Aorta (tissue), 5 donors: ENCODE measurements around the gene ARHGAP11A. TPM values are rescaled to one million over a fixed set of nuclear protein-coding genes. Genes with fewer than 3 reads are reported as not detected.
"Not testable (repeated sequence)": the region's sequence is repeated elsewhere in the genome, so short reads cannot be mapped to it uniquely, and the experiment has no call there.

Experiments
- ATAC-seq: fragments of 200-7000 bp; cut with Tn5 transposase; one replicate; pipeline ENCODE4 v1.9.1; 2022; ENCODE audit warnings: moderate library complexity; ENCODE audit not compliant: low FRiP score
- DNase-seq, 2 donors: peaks; one replicate each; pipeline ENCODE4 v3.0.0-alpha.2; 2020
- H3K27ac ChIP-seq, 2 donors: one replicate each; pipeline ENCODE4 v1.5.1; 2013; ENCODE audit warnings: low read length in 2 of 2, mild to moderate bottlenecking in 2 of 2, moderate library complexity in 2 of 2, control low read depth in 1 of 2, inconsistent platforms in 1 of 2, low read depth in 1 of 2
- H3K27me3 ChIP-seq, 2 donors: one replicate each; pipeline ENCODE4 v1.6.1; 2013; ENCODE audit warnings: control low read depth in 1 of 2, low read length in 1 of 2, mild to moderate bottlenecking in 1 of 2, moderate library complexity in 1 of 2; ENCODE audit not compliant: insufficient read depth in 2 of 2, control insufficient read depth in 1 of 2
- H3K36me3 ChIP-seq, 2 donors: one replicate each; pipeline ENCODE4 v1.6.1; 2013; ENCODE audit warnings: control low read depth in 1 of 2, low read length in 1 of 2, mild to moderate bottlenecking in 1 of 2; ENCODE audit not compliant: insufficient read depth in 2 of 2, control insufficient read depth in 1 of 2
- H3K4me1 ChIP-seq, 2 donors: one replicate each; pipeline ENCODE4 v1.6.1; 2013; ENCODE audit warnings: low read length in 2 of 2, control low read depth in 1 of 2, mild to moderate bottlenecking in 1 of 2, moderate library complexity in 1 of 2; ENCODE audit not compliant: insufficient read depth in 2 of 2, control insufficient read depth in 1 of 2
- H3K4me3 ChIP-seq, 2 donors: one replicate each; pipeline ENCODE4 v1.5.1; 2013; ENCODE audit warnings: low read length in 2 of 2, control low read depth in 1 of 2, mild to moderate bottlenecking in 1 of 2
- H3K9me3 ChIP-seq: one replicate; pipeline ENCODE4 v1.6.1; 2013; ENCODE audit warnings: mild to moderate bottlenecking, low read length; ENCODE audit not compliant: control insufficient read depth
- WGBS, 2 donors: extraction: QIAGEN DNeasy Blood & Tissue Kit; methylation state at CpG; one replicate each; pipeline ENCODE4 v1.1.7; 2013; 5-methylcytosine and 5-hydroxymethylcytosine counted together
- intact Hi-C, 2 donors: fragments of 100-400 bp; cut with DNase I; formaldehyde crosslinking; loops; one replicate each; pipeline versions ENCODE4 v1.14.2 to v1.15.0; 2022
- long read RNA-seq, 2 donors: library from polyadenylated mRNA; unstranded; transcript quantifications; one replicate each; pipeline ENCODE4 v2.0.0, GENCODE V29; 2020 to 2021
- polyA plus RNA-seq, 2 donors: library from polyadenylated mRNA; stranded (reverse); fragments of 200-250 nt; gene quantifications; one replicate each; pipeline ENCODE4 v1.2.3, GENCODE V29; 2013
- total RNA-seq, 2 donors: library from RNA; stranded (reverse); fragmentation: NEBNext Ultra II Directional; extraction: Animal tissue kit (Norgen Biotek cat#: 25700); gene quantifications; one replicate each; pipeline ENCODE4 v1.2.1, GENCODE V29; 2021
- donor health status: healthy with polysubstance abuse.
- donor health status: Bipolar disorder and iron deficiency.
- donor health status: DM: no; HTN: no; CAD: no.
- donor health status: DM: no; HTN: no; CAD: no.
- donor health status: DM: yes; HTN: yes; CAD: no.

Gene ARHGAP11A, protein sequence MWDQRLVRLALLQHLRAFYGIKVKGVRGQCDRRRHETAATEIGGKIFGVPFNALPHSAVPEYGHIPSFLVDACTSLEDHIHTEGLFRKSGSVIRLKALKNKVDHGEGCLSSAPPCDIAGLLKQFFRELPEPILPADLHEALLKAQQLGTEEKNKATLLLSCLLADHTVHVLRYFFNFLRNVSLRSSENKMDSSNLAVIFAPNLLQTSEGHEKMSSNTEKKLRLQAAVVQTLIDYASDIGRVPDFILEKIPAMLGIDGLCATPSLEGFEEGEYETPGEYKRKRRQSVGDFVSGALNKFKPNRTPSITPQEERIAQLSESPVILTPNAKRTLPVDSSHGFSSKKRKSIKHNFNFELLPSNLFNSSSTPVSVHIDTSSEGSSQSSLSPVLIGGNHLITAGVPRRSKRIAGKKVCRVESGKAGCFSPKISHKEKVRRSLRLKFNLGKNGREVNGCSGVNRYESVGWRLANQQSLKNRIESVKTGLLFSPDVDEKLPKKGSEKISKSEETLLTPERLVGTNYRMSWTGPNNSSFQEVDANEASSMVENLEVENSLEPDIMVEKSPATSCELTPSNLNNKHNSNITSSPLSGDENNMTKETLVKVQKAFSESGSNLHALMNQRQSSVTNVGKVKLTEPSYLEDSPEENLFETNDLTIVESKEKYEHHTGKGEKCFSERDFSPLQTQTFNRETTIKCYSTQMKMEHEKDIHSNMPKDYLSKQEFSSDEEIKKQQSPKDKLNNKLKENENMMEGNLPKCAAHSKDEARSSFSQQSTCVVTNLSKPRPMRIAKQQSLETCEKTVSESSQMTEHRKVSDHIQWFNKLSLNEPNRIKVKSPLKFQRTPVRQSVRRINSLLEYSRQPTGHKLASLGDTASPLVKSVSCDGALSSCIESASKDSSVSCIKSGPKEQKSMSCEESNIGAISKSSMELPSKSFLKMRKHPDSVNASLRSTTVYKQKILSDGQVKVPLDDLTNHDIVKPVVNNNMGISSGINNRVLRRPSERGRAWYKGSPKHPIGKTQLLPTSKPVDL
- total RNA-seq (1 to 10 TPM; 2.8 to 4.3 TPM), polyA plus RNA-seq (1 to 10 TPM; 1.1 to 5.0 TPM)
- long read RNA-seq, donor 1, result 0 reads
- long read RNA-seq, donor 2, full-length matches to known transcripts, result 1 of 2 reads
- long read RNA-seq, donor 2, partial matches to known transcripts, result 0 of 2 reads
- long read RNA-seq, donor 2, other reads (novel, unspliced or antisense), result 1 of 2 reads

DNA sequence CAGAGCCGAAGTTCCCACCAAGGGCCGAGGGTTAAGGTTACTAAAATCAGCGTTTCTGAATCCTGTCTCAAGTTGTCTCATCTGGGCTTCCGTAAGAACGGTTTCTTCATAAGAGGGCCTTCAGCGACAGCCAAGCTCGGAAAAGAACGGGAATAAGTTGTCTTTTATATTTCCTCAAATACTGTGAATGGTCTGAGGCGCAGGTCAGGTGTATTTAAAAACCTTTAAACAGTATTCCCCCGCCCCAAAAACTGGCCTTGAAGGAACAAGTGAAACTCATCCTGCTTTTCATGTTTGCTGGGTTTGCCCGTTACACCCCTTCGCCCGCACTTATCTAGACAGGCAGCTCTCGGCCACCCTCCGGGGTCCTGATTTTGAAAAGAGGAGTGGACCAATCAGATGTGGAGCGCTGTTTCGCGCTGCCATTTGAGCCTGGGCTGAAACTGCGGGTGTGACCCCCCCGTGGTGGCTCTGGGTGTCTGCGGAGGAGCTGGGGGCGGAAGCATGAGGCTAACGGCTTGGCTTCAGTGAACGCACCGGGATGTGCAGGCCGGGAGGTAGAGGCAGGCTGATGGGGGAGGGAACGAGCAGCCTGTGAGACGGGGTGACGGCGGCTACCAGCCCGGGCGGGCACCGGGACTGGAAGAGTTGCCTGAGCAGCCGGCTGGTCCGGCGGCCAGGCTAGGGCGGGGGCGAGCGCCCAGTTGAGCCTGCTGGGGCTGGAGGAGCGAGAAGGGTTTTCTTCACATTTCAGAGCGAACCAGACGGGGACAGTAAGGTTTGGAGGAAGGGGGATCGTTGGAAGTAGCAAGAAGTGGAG is at the start of gene ARHGAP11A:
TSS of gene ARHGAP11A (plus strand) at position 454 of the 820 bp plus-strand sequence. CDS start 708 bp downstream, outside the sequence.
- 1% methylated on average over 24 to 34 of the region's 43 CpGs for WGBS, 2 donors
- H3K9me3 ChIP-seq, H3K36me3 ChIP-seq, H3K4me1 ChIP-seq, intact Hi-C loops, H3K27me3 ChIP-seq: not testable (repeated sequence)
- peak within 1 kb of the TSS in 1 of 2 donors; percentile 56 for H3K4me3 ChIP-seq
- ATAC-seq (peak; percentile 96), DNase-seq (peak; percentile 86 to 92)
- peak within 1 kb of the TSS in 1 of 2 donors; percentile 63 for H3K27ac ChIP-seq

- H3K27ac ChIP-seq, ATAC-seq, H3K9me3 ChIP-seq, intact Hi-C loops, H3K36me3 ChIP-seq, DNase-seq, H3K4me3 ChIP-seq, H3K27me3 ChIP-seq, H3K4me1 ChIP-seq: not testable (repeated sequence)
- WGBS, 2 donors, result 2 to 10% methylated on average over 1 to 2 of the region's 3 CpGs
These were observed 46.3 kb upstream of the ARHGAP11A start for GRCh38 chr15:32568988-32569387.

GRCh38 chr15:32578482-32578881 is 36.8 kb upstream of the ARHGAP11A start:
- intact Hi-C loops, H3K27ac ChIP-seq, DNase-seq, H3K36me3 ChIP-seq, H3K9me3 ChIP-seq, ATAC-seq, H3K4me3 ChIP-seq, H3K27me3 ChIP-seq, H3K4me1 ChIP-seq: not testable (repeated sequence)
- 83 to 100% methylated on average over 1 to 2 of the region's 4 CpGs for WGBS, 2 donors

DNA sequence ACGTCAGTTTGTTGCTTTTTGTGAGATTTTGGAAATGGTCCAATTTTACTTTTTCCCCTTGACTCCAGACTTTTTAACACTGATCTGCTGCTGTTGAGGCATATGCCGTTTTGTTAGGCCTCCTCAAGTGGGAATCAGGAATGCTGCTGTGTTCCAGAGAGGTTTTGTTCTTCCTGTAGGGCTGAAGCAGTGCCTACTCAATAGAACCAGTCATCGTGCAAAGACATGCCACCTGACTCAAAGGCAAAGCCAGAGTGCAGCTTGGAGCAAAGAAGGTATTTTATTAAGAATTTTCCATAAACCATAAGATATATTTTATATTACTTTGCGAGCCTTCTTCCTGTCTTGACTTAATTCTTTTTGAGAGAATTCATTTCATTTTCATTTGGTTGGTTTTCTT is 29.5 kb upstream of the ARHGAP11A start:
- intact Hi-C loops, DNase-seq, H3K36me3 ChIP-seq, ATAC-seq, H3K27ac ChIP-seq, H3K4me1 ChIP-seq, H3K9me3 ChIP-seq, H3K4me3 ChIP-seq, H3K27me3 ChIP-seq: not testable (repeated sequence)
- 66 to 80% methylated on average over 2 to 3 of the region's 4 CpGs for WGBS, 2 donors

DNA sequence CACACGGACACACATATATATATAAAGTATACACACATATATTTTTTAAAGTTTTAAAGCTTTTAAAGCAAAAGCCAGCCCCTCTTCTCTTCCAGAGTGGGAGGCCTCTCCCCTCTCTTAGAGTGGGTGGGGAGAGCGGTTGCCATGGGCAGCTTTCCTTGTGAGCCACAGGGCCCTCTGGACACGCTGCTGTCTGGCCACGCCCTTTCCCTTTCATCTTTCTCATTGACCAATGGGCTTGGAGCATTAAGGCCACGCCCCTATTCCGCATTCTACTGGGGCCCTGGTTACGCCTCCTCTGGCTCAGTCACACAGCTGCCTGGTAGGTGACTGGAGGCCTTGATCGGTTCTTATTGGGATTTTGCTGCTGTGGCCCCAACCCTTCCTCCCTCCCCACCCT is 22.2 kb upstream of the ARHGAP11A start, which contains the start of gene GOLGA8N:
TSS of gene GOLGA8N (plus strand) at position 306 of the 400 bp plus-strand sequence.
- intact Hi-C loops, ATAC-seq, H3K9me3 ChIP-seq: not testable (repeated sequence)

GRCh38 chr15:32609518-32609917 is 5.8 kb upstream of the ARHGAP11A start:
- H3K27me3 ChIP-seq, ATAC-seq, H3K4me3 ChIP-seq, DNase-seq, H3K4me1 ChIP-seq, H3K27ac ChIP-seq, H3K9me3 ChIP-seq, H3K36me3 ChIP-seq, intact Hi-C loops: not testable (repeated sequence)
- 93 to 97% methylated on average over 2 of the region's 2 CpGs for WGBS, 2 donors

More for the DNA sequence above, 22.2 kb upstream of the ARHGAP11A start, which contains the start of gene GOLGA8N:
- DNase-seq, H3K27me3 ChIP-seq, H3K4me1 ChIP-seq, H3K27ac ChIP-seq, H3K36me3 ChIP-seq, H3K4me3 ChIP-seq: not testable (repeated sequence)
- 87 to 97% methylated on average over 4 to 7 of the region's 8 CpGs for WGBS, 2 donors

GRCh38 chr15:32610719-32611118 is 4.6 kb upstream of the ARHGAP11A start:
- H3K27me3 ChIP-seq, H3K36me3 ChIP-seq, ATAC-seq, H3K4me3 ChIP-seq, H3K27ac ChIP-seq, H3K9me3 ChIP-seq, DNase-seq, intact Hi-C loops, H3K4me1 ChIP-seq: not testable (repeated sequence)
- 3 to 4% methylated on average over 1 to 2 of the region's 3 CpGs for WGBS, 2 donors

- intact Hi-C loops, H3K4me1 ChIP-seq, H3K9me3 ChIP-seq, H3K27me3 ChIP-seq, H3K36me3 ChIP-seq: not testable (repeated sequence)
- Histone ChIP-seq H3K27ac (peak overlapping the region in 1 of 2 donors; percentile 63), H3K4me3 (peak overlapping the region in 1 of 2 donors; percentile 56)
- 0 to 1% methylated on average over 9 to 11 of the region's 16 CpGs for WGBS, 2 donors
- DNase-seq, result peak in 1 of 2 donors; percentile 69
- peak; percentile 84 for ATAC-seq
These were observed 623 bp upstream of the ARHGAP11A start for GRCh38 chr15:32614712-32615050.
